Spleen (tissue), 7 donors: ENCODE results near the gene AKAP13.

Experiments
- POLR2A ChIP-seq, 3 donors: fragments of 450-650 bp; IDR thresholded peaks; one replicate each; pipeline ENCODE4 v1.5.1; 2017; ENCODE audit warnings: antibody characterized with exemption in 3 of 3, mild to moderate bottlenecking in 1 of 3
- TF ChIP-seq, protein P1 (sequence below), 11 experiments: fragments of 200-600 bp in 7 of 11; fragments of 450-650 bp in 4 of 11; sonication (generic) in 4 of 11; IDR thresholded peaks in 8 of 11; conservative IDR thresholded peaks in 3 of 11; 1 replicate in 7 of 11; 2 replicates in 4 of 11; pipeline versions ENCODE4 v1.4.0 to v1.8.0; 2016 to 2021; ENCODE audit warnings: antibody characterized with exemption in 11 of 11, inconsistent platforms in 4 of 11, mild to moderate bottlenecking in 1 of 11
- donor health status: DM: no; HTN: no; CAD: no; lungs with moderate emphysema.
- donor health status: DM: no; HTN: no; CAD: no.
- donor health status: DM: no; HTN: no; CAD: no.

DNA sequence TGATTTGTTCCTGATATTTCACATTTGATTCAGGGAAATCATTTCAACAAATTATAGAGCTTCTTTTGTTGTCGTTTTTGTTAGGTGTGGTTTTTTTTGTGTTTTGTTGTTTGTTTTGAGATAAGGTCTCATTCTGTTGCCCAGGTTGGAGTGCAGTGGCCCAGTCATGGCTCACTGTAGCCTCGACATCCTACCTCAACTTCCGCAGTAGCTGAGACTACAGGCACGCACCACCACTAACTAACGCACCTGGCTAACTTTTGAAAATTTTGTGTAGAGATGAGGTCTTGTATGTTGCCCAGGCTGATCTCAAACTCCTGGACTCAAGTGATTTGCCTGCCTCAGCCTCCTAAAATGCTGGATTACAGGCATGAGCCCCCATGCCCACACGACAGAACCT, 177.0 kb downstream of the AKAP13 start:
- TF ChIP-seq, protein P1, sequence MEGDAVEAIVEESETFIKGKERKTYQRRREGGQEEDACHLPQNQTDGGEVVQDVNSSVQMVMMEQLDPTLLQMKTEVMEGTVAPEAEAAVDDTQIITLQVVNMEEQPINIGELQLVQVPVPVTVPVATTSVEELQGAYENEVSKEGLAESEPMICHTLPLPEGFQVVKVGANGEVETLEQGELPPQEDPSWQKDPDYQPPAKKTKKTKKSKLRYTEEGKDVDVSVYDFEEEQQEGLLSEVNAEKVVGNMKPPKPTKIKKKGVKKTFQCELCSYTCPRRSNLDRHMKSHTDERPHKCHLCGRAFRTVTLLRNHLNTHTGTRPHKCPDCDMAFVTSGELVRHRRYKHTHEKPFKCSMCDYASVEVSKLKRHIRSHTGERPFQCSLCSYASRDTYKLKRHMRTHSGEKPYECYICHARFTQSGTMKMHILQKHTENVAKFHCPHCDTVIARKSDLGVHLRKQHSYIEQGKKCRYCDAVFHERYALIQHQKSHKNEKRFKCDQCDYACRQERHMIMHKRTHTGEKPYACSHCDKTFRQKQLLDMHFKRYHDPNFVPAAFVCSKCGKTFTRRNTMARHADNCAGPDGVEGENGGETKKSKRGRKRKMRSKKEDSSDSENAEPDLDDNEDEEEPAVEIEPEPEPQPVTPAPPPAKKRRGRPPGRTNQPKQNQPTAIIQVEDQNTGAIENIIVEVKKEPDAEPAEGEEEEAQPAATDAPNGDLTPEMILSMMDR (IDR thresholded peaks at IDR 0.05 in 8 of 11, conservative IDR thresholded peaks at IDR 0.05 in 3 of 11) = no peak
- no peak for TF ChIP-seq POLR2A (IDR thresholded peaks at IDR 0.05)
